NB4 (cell line): ENCODE measurements around the gene RPS26.

Experiments
- CTCF ChIP-seq: IDR thresholded peaks from one replicate; pipeline ENCODE4 v1.5.1; 2012; ENCODE audit warnings: low read depth, low read length
- POLR2A ChIP-seq: IDR thresholded peaks from 2 replicates; pipeline ENCODE4 v1.6.1; 2011; ENCODE audit warnings: mild to moderate bottlenecking; ENCODE audit not compliant: insufficient read length; ENCODE audit errors: extremely low read depth

DNA sequence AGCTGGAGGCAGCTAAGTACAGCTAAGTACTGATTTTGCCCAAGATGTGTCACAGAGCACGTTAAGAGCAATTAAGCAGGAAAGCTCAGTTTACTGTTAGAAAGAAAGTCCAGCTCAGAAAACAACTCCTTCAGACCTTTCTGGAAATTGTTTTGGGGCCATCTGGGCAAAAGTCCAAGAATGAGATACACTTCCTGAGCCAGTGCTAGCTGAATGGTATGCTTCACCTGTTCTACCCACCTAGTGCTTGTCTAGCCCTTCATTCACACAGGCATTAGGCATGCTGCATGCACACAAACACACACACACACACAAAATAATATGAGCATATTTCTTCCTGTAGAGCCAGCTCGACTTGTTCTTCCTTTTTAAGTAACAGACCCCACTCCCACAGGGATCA, 27.5 kb upstream of the RPS26 start:
- TF ChIP-seq CTCF (no peak), POLR2A (no peak)
